DND-41 (cell line): ENCODE measurements around the gene TBC1D2B.

Experiments used
- ATAC-seq: fragments of 200-7000 bp; cut with Tn5 transposase; 3 replicates; pipeline ENCODE4 v1.9.1; 2021; ENCODE audit warnings: low read depth; ENCODE audit not compliant: insufficient read depth
- DNase-seq: peaks from one replicate; pipeline ENCODE4 v3.0.0-alpha.2; 2020
- H2AFZ ChIP-seq: 2 replicates; pipeline ENCODE4 v1.6.0; 2012; ENCODE audit warnings: low read depth, low read length
- H3K27ac ChIP-seq: 2 replicates; pipeline ENCODE4 v1.5.1; 2012; ENCODE audit warnings: low read length, inconsistent platforms
- H3K27me3 ChIP-seq: fragments of 200-600 bp; sonication (generic); 2 replicates; pipeline ENCODE4 v1.6.0; 2012; ENCODE audit warnings: low read length, mild to moderate bottlenecking, inconsistent platforms; ENCODE audit not compliant: insufficient read depth, poor library complexity
- H3K36me3 ChIP-seq: 2 replicates; pipeline ENCODE4 v1.5.1; 2012; ENCODE audit warnings: low read length, inconsistent platforms; ENCODE audit not compliant: insufficient read depth
- H3K4me1 ChIP-seq: 2 replicates; pipeline ENCODE4 v1.5.1; 2012; ENCODE audit warnings: mild to moderate bottlenecking, low read length; ENCODE audit not compliant: insufficient read depth
- H3K4me2 ChIP-seq: 2 replicates; pipeline ENCODE4 v1.6.0; 2012; ENCODE audit warnings: mild to moderate bottlenecking, moderate library complexity, low read length, inconsistent platforms; ENCODE audit not compliant: insufficient read depth
- H3K4me3 ChIP-seq, 2 experiments: fragments of 200-600 bp in 1 of 2; shearing (Covaris generic) in 1 of 2; 2 replicates each; pipeline ENCODE4 v1.5.1; 2012 to 2016; ENCODE audit warnings: inconsistent platforms in 2 of 2, low read length in 2 of 2, mild to moderate bottlenecking in 2 of 2, low read depth in 1 of 2, moderate library complexity in 1 of 2
- H3K79me2 ChIP-seq: 2 replicates; pipeline ENCODE4 v1.6.0; 2012; ENCODE audit warnings: low read length, inconsistent platforms; ENCODE audit not compliant: insufficient read depth
- H3K9ac ChIP-seq: 2 replicates; pipeline ENCODE4 v1.6.0; 2012; ENCODE audit warnings: low read depth, mild to moderate bottlenecking, inconsistent platforms, low read length, moderate library complexity
- H3K9me3 ChIP-seq: 2 replicates; pipeline ENCODE4 v1.5.1; 2012; ENCODE audit warnings: low read length, moderate library complexity, mild to moderate bottlenecking, inconsistent platforms; ENCODE audit not compliant: insufficient read depth, severe bottlenecking
- H4K20me1 ChIP-seq: 2 replicates; pipeline ENCODE4 v1.6.0; 2012; ENCODE audit warnings: low read length; ENCODE audit not compliant: insufficient read depth
- EZH2 ChIP-seq: IDR thresholded peaks from 3 replicates; pipeline ENCODE4 v1.6.1; 2012; ENCODE audit warnings: borderline replicate concordance, low read depth, mild to moderate bottlenecking, moderate library complexity, low read length, inconsistent platforms; ENCODE audit not compliant: severe bottlenecking
- TF ChIP-seq, protein P1 (sequence below): IDR thresholded peaks from 2 replicates; pipeline ENCODE4 v1.5.1; 2012; ENCODE audit warnings: borderline replicate concordance, low read length, moderate library complexity, mild to moderate bottlenecking; ENCODE audit not compliant: poor library complexity, severe bottlenecking; ENCODE audit errors: extremely low read depth

Gene TBC1D2B

GRCh38 chr15:78061963-78062427, 15.5 kb downstream of the TBC1D2B start:
- peaks cover 99% of the 10 kb centered on the region for H3K79me2 ChIP-seq
- H3K27me3 ChIP-seq, result no peaks in the 10 kb centered on the region
- H3K36me3 ChIP-seq, result peaks cover 2% of the 10 kb centered on the region; the same call in 1 of the 2 replicates
- H3K9me3 ChIP-seq, result no peaks in the 10 kb centered on the region
- peaks cover 68% of the 10 kb centered on the region for H3K4me1 ChIP-seq
- peak overlapping the region in 1 of 2 experiments; percentile 51; a peak in 2 of 4 replicates for H3K4me3 ChIP-seq
- peak overlapping the region; percentile 66 for H3K4me2 ChIP-seq
- TF ChIP-seq, protein P1, sequence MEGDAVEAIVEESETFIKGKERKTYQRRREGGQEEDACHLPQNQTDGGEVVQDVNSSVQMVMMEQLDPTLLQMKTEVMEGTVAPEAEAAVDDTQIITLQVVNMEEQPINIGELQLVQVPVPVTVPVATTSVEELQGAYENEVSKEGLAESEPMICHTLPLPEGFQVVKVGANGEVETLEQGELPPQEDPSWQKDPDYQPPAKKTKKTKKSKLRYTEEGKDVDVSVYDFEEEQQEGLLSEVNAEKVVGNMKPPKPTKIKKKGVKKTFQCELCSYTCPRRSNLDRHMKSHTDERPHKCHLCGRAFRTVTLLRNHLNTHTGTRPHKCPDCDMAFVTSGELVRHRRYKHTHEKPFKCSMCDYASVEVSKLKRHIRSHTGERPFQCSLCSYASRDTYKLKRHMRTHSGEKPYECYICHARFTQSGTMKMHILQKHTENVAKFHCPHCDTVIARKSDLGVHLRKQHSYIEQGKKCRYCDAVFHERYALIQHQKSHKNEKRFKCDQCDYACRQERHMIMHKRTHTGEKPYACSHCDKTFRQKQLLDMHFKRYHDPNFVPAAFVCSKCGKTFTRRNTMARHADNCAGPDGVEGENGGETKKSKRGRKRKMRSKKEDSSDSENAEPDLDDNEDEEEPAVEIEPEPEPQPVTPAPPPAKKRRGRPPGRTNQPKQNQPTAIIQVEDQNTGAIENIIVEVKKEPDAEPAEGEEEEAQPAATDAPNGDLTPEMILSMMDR, result no peak
- no peak for TF ChIP-seq EZH2
- DNase-seq, result peak; percentile 70
- H2AFZ ChIP-seq, result peak overlapping the region; percentile 30; the same call in 1 of the 2 replicates
- H3K9ac ChIP-seq, result peak overlapping the region; percentile 41
- ATAC-seq, result peak; percentile 91
- peaks cover 27% of the 10 kb centered on the region for H4K20me1 ChIP-seq
- H3K27ac ChIP-seq, result peak overlapping the region; percentile 78

- DNase-seq, result no peak
- H3K4me3 ChIP-seq, result no peak overlapping the region
- no peak overlapping the region for H3K4me2 ChIP-seq
- peaks cover 71% of the 10 kb centered on the region for H3K4me1 ChIP-seq
- H4K20me1 ChIP-seq, result peaks cover 31% of the 10 kb centered on the region
- H3K79me2 ChIP-seq, result peaks cover 99% of the 10 kb centered on the region
- H3K36me3 ChIP-seq, result no peaks in the 10 kb centered on the region; the same call in 1 of the 2 replicates
- peak overlapping the region; percentile 68; the same call in 1 of the 2 replicates for H3K27ac ChIP-seq
- ATAC-seq, result no peak
- no peaks in the 10 kb centered on the region for H3K9me3 ChIP-seq
- TF ChIP-seq EZH2, result no peak
- TF ChIP-seq, protein P1, result no peak
- H3K27me3 ChIP-seq, result no peaks in the 10 kb centered on the region
- H2AFZ ChIP-seq, result no peak overlapping the region
- no peak overlapping the region for H3K9ac ChIP-seq
Measured at GRCh38 chr15:78060232-78060631, 17.3 kb downstream of the TBC1D2B start.

GRCh38 chr15:78059110-78059839, 18.2 kb downstream of the TBC1D2B start:
- Histone ChIP-seq H3K79me2 (peaks cover 99% of the 10 kb centered on the region), H3K4me1 (peaks cover 71% of the 10 kb centered on the region), H3K9me3 (no peaks in the 10 kb centered on the region), H3K27me3 (no peaks in the 10 kb centered on the region), H4K20me1 (peaks cover 31% of the 10 kb centered on the region), H3K4me3 (no peak overlapping the region), H3K4me2 (no peak overlapping the region), H3K9ac (no peak overlapping the region), H3K36me3 (no peaks in the 10 kb centered on the region), H2AFZ (no peak overlapping the region), H3K27ac (peak overlapping the region; percentile 68)
- peak; percentile 25; the same call in 2 of the 3 replicates for ATAC-seq
- peak; percentile 39 for DNase-seq
- TF ChIP-seq, protein P1, result no peak
- no peak for TF ChIP-seq EZH2
